Posterior cingulate gyrus (tissue), 11 donors: Measurements from ENCODE around the gene DOK7.

Experiments used
- DNase-seq, 10 donors: peaks; one replicate each; pipeline versions ENCODE4 v3.0.0 to v3.0.0-alpha.2; 2020 to 2021; ENCODE audit warnings: mixed read lengths in 3 of 10
- intact Hi-C: fragments of 100-400 bp; cut with DNase I; formaldehyde crosslinking; loops from one replicate; pipeline ENCODE4 v1.15.1; 2023

The DOK7 gene

DNA sequence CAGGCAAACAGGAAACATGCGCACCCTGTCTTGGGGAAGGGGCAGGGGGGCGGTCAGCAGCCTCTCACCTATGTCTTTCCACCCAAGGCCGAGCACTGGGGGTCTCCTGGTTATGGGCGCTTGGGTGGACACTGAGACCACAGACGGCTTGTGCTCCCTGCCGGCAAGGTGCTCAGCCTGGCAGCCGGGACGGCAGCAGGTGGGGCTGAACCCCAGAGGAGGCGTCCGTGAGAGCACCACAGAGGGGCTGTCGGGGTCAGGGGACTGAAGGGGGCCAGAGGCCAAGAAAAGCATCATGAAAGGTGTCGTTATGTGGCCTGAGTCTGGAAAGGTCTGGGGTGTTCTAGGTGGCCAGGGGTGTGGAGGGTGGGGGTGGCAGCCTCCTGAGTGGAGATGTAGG, 19.6 kb downstream of the DOK7 start:
- no peak for DNase-seq
- intact Hi-C loops = no loop called here

DNA sequence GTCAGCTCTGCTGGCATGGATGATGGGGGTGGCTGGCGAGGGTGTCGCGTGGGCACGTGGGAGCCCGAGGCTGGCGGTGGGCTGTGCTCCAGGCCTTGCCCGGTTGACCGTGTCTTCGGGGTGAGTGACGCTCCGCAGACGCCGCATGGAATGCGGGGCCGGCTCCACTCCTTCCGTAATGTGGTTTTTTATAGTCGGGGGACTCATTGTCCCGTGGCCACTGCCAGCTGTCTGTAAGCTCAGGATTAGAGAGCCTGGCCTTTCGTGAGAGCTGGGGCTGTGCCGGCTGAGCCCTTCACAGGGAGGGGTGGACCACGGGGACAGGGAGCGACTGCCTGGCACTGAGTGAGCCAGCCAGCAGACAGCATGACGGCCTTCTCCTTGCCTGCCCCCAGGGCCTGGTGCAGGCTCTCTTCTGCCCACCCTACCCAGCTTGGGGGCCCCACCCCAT, 20.4 kb downstream of the DOK7 start:
- DNase-seq = no peak
- intact Hi-C loops = no loop called here

DNA sequence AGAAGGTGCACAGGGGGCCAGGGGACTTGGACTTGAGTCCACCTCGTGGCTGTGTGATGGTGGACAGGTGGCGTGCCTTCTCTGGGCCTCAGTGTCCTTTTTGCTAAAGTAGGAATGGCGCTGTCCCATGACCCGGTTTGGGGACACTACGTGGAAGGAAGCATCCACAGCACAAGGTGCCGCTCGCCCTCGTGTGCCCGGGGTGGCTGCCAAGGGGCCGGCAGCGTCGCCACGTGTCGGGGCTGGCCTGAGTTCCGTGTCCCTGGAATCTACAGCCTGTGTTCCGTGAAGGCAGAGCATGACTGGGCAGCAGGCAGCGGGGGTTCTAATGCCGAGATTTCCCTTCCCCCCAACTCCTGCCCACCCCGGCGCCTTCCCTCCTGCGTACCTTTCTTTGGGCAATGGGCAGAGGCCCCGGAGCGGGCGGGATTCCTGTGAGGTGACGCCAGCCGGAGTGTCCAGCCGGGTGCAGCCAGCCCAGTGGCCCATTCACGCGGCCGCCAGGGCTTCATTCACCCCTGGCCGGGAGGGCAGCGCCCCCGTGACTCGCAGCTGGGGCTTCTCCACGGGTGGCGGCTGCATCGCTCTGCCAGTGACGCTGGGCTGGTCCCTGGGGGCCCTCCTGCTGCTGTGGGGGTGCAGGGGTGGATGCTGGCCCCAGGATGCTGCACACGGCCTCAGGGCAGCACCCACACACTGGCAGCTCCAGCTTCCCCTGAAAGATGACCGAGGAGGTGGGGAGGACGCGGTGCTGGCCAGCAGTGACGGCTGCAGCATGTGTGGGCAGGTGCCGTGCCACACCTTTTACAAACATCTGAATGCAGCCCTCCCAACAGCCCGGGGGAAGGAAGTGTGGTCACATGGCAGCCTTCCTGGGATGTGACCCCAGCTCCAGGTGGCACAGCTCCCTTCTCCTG, 21.2 kb downstream of the DOK7 start:
- peak in 1 of 10 donors; percentile 24 for DNase-seq
- intact Hi-C loops = no loop called here

DNA sequence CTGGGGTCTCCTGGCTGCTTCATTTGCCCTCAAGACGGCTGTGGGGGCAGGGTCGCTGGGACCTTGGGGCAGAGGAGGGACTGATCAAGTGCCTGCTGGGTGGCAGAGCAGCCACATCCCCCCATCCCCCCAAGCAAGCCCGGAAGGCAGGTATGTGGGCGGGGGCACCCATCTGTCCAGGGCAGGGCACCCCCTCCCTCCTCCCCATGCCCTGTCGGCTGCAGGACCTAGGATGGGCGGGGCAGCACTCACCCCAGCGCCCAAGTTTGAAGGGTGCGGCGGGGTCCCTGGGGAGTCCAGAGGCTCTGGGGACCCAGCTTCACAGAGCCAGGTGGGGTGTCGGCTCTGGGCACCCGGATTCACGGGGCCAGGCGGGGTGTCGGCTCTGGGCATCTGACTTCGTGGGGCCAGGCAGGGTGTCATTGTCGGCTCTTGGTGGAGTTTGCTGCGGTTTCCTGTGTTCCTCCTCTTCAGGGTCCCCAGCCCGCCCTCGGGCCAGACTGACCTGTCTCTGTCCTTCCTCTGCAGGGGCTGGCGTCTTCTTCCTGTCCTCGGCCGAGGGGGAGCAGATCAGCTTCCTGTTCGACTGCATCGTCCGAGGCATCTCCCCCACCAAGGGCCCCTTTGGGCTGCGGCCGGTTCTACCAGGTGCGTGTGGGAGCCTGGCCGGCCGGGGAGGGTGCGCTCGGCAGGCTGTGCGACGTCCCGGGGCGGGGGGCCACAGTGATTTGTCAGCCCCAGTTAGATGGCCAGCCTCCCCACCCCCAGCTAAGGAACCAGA, 22.1 kb downstream of the DOK7 start:
- DNase-seq = no peak
- intact Hi-C loops = no loop called here

DNA sequence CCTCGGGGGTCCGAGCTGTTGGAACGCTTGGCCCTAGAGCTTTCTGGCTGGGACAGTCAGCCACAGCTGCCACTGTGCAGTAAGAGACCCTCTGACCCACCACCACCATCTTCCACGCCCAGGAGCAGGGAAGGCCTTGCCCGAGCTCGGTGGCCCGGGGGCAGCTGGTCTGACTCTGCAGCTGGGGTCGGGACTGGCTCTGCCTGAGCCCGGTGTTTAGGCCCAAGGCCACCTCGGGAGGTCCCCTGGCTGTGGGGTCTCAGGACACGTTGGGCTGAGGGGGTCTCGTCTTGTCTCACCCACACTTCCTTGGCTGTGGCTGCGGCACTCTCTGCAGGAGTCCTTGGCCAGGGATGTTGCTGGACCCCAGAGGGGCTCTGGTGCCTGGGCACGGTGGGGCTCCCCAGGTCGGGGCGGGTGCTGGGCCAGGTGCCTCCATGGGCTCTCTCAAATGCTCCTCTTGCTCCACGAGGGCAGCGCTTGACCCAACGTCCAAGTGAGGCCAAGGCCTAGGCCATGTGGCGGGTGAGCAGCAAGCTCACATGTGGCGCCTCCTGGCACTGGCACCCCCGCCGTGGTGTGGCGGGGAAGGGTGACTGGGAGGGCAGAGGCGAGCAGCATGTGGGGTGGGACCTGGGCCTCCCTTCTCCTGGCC, 22.9 kb downstream of the DOK7 start:
- intact Hi-C loops = no loop called here
- DNase-seq = no peak

DNA sequence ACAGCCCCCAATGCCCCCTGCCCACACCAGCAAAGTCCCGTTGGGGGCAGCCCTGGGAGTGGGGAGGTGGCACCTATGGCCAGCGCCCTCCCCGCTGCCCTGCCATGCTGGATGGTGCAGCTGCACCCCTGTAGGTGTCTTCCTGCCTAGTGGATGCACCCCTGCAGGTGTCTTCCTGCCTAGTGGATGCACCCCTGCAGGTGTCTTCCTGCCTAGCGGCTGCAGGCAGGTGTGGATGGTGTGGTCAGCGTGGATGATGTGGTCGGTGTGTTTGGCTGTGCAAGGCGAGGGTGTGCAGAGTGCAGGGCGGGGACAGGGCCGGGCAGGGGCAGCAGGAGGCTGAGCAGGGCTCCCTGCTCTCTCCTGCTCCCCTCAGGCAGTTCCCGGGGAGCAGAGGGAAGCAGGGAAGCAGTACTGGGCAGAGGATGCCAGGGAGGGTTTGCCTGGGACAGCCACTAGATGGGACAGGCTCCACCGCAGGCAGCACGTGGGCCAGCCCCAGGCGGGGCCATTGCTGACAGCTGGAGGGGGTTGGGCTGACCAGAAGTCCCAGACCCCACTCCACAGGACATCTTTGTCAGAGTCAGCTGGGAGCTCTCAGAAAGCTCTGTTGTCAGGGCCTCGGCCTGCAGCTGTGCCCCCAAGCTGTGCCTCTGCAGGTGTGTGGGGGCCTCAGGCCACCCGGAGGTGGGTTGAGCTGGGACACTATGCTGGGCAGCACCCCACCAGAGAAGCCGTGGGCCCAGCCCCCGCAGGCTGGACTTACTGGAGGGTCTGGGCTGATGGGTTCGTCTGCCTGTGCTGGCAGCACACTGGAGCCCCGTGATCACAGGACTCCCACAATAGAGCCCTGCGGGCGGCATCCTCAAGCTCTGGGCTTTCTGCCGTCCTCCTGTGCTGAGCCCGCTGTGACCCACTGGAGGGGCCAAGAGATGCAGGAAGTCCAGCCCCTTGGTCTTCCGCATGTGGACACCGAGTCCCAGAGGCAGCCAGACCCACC, 23.7 kb downstream of the DOK7 start:
- DNase-seq = peak in 3 of 10 donors; percentile 41 to 54 (median 49)
- intact Hi-C loops = no loop called here

DNA sequence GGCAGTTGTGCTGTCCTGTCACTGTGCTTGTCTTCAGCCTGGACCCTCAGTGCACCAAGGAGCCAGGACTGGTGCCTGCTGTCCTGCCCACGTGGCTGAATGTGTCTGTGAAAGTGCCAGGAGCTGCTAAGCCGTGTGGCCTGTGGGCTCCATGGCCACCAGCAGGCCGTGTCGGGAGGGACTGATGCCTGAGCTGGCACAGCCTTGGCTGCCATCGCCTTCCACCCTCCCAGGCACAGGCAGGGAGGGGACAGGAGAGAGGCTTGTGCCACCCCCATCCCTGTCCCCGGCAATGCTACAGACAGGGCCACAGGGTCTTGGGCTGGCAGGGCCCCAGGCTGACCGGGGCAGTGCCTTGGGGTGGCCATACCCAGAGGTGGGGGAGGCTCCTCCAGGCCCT, 24.8 kb downstream of the DOK7 start:
- no peak for DNase-seq
- intact Hi-C loops = no loop called here

DNA sequence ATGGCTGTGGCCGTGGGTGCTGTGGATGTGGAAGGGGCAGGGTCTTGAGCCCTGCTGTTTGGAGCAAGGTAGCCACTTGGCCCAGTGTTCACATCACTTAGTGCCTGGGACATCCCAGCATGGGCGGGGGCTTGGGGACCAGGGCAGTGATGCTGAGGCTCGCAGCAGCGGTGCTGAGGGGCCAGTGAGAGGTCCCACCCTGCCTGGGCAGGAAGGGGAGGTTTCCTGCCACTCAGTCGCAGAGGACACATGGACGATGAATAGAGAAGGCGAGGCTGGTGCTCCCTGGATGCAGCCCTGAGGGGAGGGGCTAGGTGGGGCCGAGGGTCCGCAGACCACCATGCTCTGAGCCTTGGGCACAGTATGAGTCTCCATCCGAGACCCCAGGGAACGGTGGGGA, 25.7 kb downstream of the DOK7 start:
- intact Hi-C loops = no loop called here
- no peak for DNase-seq

DNA sequence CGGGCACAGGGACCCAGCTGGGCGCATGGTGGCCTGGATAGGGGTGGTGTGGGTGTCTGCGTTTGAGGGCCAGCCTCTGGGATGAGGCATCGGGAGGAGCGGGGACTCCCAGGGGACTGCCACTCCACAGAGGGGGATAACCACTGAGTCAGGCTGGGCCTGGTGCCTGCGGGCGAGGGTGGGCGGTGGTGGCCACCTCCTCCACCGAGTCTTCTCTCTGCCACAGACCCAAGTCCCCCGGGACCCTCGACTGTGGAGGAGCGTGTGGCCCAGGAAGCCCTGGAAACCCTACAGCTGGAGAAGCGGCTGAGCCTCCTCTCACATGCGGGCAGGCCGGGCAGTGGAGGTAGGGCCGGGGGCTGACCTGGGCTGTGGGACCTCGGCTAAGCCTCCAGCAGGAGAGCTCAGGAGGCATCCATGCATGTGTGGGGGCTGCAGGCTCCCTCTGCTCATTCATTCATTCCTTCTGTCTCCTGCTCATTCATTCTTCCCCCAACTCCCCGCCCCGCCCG, 26.4 kb downstream of the DOK7 start:
- DNase-seq = no peak
- intact Hi-C loops = no loop called here

DNA sequence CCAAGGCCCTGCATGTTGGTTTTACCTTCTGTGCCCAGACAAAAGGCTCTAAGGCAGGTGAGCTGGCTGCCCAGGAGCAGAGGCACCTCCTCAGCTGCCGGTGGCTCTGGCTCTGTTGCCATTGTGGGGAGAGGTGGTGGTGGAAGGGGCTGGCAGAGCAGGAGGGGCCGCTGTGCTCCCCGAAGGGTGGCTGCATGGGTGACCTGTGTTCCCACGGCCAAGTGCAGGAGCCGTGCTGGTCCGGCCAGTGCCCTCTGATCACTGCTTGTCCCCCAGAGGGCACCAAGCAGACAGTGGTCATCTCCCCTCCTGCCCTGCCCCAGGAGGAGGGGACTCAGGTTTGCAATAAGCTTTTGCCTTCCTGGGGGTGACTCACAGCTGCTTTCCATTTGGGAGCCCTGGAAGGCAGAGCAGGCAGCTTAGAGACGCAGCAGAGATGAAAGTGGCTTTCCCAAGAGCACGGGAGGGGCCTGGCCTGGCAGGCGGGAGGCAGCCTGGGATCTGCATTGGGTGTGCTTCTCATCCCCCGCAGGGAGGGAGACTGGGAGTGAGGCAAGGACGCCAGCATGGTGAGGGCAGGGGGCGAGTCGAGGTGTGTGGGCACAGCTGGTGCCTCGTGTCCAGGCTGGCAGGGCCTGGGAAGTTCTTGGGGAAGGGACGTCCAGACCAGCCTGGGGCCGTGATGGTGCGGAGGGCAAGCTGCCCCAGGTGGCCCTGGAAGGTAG, 28.7 kb downstream of the DOK7 start:
- DNase-seq = no peak
- intact Hi-C loops = no loop called here

DNA sequence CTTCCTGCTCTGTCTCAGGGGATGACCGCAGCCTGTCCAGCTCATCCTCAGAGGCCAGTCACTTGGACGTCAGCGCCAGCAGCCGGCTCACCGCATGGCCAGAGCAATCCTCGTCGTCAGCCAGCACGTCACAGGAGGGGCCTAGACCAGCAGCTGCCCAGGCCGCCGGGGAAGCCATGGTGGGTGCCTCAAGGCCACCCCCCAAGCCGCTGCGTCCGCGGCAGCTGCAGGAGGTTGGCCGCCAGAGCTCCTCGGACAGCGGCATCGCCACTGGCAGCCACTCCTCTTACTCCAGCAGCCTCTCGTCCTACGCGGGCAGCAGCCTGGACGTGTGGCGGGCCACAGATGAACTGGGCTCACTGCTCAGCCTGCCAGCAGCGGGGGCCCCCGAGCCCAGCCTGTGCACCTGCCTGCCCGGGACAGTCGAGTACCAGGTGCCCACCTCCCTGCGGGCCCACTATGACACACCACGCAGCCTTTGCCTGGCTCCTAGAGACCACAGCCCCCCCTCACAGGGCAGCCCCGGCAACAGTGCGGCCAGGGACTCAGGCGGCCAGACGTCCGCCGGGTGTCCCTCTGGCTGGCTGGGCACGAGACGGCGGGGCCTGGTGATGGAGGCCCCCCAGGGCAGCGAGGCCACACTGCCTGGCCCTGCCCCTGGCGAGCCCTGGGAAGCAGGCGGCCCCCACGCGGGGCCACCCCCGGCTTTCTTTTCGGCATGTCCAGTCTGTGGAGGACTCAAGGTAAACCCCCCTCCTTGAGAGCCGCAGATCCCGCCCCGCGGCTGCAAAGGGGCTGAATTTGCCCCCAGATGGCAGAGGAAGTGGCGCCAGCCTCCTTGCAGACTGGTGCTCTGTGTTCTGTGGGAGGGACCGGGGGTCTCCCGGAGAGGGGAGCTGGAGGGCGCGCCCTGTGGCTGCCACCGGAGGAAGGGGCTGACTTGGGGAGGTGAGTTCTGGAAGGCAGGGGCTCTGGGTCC, 29.9 kb downstream of the DOK7 start:
- no peak for DNase-seq
- intact Hi-C loops = no loop called here

DNA sequence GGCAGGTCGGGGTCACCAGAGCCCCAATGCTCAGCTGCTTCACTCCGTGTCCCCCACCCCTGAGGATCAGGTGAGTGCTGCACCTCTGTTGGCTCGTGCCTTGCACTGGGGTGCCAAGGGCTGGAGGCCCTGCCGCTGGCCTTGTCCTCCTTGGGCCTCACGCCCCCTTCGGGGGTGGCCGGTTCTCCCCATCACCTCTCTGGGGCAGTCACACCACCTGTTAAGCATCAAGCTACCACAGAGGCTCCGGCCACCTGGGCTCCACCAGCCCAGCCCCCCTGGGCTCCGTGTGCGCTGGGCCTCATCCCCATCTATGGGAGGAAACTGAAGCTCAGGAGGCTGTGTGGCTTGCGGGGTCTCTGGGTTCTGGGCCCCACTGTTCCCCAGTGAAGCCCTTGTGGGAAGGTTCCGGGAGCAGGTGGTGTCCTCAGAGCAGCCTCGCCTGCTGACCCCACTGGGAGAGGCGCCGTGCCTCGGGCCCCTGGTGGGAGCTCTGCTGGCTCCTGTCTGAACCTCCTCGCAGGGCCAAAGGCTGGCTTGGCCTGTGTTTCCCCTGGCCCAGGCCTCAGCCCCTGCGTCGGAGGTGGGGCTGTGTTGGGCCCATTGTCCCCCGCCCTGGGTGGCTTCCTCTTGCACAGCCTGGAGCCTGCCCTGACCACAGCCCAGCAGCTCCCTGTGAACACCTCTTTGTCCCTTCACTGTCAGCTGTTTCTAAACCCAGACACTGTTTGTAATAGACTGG, 30.8 kb downstream of the DOK7 start:
- intact Hi-C loops = no loop called here
- no peak for DNase-seq

DNA sequence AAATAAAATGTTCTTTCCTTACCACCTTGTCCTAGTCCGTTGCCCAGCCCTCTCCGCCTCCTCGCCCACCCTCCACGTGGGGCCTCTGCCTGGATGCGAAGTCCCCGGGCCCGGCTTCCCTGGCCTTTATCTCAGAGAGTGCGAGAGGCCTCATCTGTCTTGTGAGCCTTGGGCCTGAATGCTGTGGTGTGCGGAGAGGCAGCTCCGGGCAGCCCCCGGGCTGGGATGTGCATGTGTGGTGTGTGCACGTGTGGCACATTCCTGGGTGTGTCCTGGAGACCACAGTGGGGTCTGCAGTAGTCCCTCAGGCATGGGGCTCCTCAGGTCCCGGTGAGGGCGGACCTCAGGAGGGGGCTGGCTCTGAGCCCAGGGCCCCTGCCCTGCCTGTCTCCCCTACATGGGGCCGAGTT, 31.4 kb downstream of the DOK7 start:
- intact Hi-C loops = no loop called here
- DNase-seq = no peak

DNA sequence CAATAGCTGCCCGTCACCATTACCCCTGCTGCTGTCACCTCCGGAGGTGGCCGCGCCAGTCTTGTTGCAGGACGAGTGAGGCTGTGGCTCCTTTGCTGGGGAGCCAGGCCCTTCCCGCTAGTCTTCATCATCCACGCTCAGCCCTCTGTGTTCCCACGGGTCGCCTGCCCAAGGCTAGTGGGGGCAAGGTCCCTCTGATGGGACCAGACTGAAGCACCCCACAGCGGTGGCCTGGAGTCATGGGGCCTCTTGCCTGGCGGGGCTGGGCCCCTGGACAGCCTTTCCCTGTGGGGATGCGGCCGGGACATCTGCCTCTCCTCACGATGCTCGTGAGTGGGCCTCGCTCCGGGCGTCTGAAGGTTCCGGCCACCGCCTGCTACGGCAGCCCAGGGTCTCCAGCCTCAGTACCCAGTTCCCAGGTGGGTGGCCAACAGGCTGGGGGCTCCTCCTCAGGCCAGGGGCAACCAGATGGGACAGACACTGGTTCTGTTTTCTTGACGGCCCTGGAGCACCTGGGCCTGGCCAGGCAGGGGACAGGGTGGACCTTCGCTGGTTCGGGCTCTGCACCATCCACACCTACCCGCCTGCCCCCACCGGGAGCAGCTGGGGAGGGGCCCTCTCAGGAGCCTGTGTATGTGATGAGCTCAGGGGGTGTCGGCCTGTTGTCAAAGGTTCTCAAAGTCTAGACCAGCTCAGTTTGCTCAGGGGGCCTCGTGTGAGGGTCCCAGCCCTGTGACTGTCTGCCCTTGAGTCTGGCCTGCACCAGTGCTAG, 32.3 kb downstream of the DOK7 start:
- intact Hi-C loops = no loop called here
- DNase-seq = no peak

DNA sequence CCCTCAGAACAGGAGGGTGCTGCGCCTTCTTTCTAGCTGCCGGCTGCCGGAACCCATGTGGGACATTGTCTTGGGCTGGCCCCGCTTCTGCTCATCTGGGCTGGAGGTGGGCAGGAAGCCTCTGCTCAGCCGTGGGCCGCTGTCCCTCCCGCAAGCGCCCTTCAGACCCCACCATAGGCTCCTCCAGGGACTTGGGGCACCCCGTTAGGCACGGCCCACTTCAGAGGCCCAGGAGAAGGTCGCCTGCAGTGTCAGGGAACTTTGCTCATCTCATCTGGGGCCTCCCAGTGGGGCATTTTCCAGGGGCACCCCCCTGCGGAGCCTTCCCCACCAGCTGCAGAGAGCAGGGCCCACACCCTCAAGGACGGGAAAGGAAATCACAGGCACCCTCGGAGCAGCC, 32.9 kb downstream of the DOK7 start:
- DNase-seq = no peak
- intact Hi-C loops = no loop called here

DNA sequence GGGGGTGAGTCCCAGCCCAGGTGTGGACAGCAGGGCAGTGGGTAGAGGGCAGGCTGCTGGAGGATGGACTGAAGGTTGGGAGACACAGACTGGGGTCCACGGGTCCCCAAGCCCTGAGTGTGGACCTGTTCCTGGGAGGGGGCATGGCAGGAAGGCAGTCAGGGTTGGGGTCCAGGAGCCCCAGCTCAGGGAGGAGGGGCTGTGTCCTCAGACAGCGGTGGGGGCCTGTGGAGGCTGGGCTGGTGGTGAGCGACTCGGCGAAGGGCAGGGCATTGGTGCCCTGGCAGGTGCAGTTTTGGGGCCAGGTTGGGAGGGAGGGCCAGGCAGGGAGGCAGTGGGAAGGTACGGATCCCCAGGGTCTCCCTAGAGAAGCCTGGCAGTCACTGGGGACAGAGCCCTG, 34.0 kb downstream of the DOK7 start:
- DNase-seq = no peak
- intact Hi-C loops = no loop called here
